Measurements from ENCODE around the gene TMED6.
"Not testable (repeated sequence)": the region's sequence is repeated elsewhere in the genome, so short reads cannot be mapped to it uniquely, and the experiment has no call there.

TMED6 gene

DNA sequence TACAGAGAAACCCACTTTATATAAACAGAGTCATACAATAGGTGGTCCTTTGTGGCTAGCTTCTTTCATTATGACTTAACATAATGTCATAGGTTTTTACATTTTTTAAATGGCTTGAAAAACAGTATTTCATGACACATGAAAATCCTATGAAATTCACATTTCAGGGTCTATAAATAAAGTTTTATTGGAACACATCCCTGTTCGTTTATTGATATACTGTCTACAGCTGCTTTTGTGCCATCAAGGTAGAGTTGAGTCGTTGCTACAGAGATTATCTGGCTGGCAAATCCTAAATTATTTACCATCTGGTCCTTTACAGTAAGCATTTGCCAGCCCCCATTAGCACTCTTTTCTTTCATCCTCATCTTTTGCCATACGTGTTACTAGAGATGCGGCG lies 38.1 kb downstream of the TMED6 start:
- H3K27ac Mint-ChIP-seq: no peak overlapping the region

GRCh38 chr16:69311533-69312387 lies 39.8 kb downstream of the TMED6 start:
- Mint-ChIP-seq H3K9me3 (no peaks in the 10 kb centered on the region), H3K4me3 (peak overlapping the region; percentile 100), H3K27me3 (ENCODE audit: low read depth) (no peaks in the 10 kb centered on the region), H3K27ac (peak overlapping the region; percentile 97), H3K4me1 (ENCODE audit: low read depth) (peaks cover 18% of the 10 kb centered on the region), H3K36me3 (ENCODE audit: low read depth) (peaks cover 33% of the 10 kb centered on the region)
- no peak for DNase-seq (ENCODE audit: low spot score)

More for the DNA sequence above, 38.1 kb downstream of the TMED6 start:
- peak overlapping the region; percentile 36 for H3K4me3 Mint-ChIP-seq
- no peaks in the 10 kb centered on the region for H3K9me3 Mint-ChIP-seq
- peaks cover 37% of the 10 kb centered on the region for H3K36me3 Mint-ChIP-seq (ENCODE audit: low read depth)
- no peaks in the 10 kb centered on the region for H3K27me3 Mint-ChIP-seq (ENCODE audit: low read depth)
- no peak for DNase-seq (ENCODE audit: low spot score)
- H3K4me1 Mint-ChIP-seq (ENCODE audit: low read depth): peaks cover 13% of the 10 kb centered on the region

DNA sequence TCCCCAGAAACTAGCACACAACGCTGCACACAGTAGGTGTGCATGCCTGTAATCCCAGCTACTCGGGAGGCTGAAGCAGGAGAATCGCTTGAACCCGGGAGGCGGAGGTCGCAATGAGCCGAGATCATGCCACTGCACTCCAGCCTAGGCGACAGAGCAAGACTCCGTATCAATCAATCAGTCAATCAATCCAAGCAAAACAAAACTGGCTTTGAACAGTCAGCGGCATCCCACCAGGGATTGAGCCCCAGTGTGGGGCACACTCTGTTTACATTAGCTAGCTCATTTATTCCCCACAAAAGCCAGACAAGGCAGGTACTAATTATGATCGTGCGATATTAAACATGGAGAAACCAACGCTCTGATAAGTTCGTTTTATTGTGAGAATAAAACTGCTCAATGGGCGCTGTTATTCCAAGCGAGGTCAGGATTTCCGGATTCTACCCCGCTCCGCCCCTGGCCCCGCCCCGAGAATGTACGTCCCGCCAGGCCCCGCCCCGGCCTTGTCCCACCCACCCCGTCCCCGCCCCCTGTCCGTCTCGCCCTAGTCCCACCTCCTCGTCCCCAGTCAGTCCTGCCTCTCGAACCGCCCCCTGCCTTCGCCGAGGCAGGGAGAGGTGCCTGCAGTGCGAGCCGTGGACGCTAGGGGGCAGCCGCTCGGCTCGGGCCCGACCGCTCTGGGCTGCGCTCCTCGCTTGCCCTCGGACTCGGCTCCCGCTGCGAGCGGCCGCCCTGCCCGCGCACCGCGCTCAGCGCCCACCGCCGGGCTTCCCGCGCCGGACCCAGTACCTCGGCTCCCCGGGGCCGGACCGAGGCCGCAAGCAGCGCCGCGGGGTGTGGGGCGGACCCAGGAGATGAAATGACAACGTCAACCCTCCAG lies 40.7 kb downstream of the TMED6 start, which contains the start of gene VPS4A:
VPS4A (plus strand) TSS at position 698 of the 880 bp plus-strand sequence; CDS start at position 860, 162 bp downstream.
- H3K27ac Mint-ChIP-seq: peak within 1 kb of the TSS; percentile 97
- H3K4me1 Mint-ChIP-seq (ENCODE audit: low read depth): peaks cover 18% of the 10 kb centered on the region
- peak; percentile 96 for DNase-seq (ENCODE audit: low spot score)
- peak within 1 kb of the TSS; percentile 100 for H3K4me3 Mint-ChIP-seq
- no peaks in the 10 kb centered on the region for H3K27me3 Mint-ChIP-seq (ENCODE audit: low read depth)
- peaks cover 27% of the 10 kb centered on the region for H3K36me3 Mint-ChIP-seq (ENCODE audit: low read depth)
- no peaks in the 10 kb centered on the region for H3K9me3 Mint-ChIP-seq

DNA sequence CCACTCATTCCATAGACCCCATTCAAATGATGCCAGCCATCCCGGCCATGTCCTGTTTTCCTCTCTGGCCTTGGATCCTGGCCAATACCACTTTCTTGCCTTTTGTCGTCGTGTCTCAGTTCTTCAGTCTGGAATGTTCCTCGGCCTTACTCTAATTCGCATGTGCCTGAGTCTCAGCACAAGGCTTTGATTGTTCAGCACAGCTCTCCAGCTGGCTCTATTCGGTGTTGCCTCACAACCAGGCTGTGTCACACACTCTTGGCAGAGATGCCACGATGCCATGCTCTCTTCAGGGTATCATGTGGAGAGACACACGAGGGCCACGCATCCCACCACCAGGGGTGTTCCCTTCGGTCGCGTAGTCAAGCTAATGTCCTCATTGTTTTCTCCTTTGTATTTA lies 42.3 kb downstream of the TMED6 start:
- Mint-ChIP-seq H3K4me1 (ENCODE audit: low read depth) (peaks cover 18% of the 10 kb centered on the region), H3K9me3 (no peaks in the 10 kb centered on the region), H3K36me3 (ENCODE audit: low read depth) (peaks cover 23% of the 10 kb centered on the region), H3K4me3 (no peak overlapping the region), H3K27ac (no peak overlapping the region), H3K27me3 (ENCODE audit: low read depth) (no peaks in the 10 kb centered on the region)
- DNase-seq (ENCODE audit: low spot score): no peak

DNA sequence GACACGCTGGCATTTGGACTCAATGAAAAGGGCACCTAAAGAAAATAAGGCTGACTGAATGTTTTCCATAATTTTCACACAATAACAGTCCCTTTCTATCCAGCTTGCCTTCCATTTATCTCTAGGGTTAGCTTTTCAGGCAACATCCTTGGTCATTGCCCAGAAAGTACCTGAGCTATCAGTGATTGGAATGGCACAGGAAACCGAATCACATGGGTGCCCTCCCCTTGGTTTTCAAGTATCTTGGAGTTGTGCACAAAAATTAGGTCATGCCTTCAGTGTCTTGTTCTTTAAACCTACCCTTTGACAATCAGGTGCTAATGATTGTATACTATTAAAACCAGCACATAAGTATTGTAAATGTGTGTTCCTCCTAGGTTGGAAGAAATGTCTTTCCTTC lies 43.7 kb downstream of the TMED6 start:
- Mint-ChIP-seq H3K4me1 (ENCODE audit: low read depth) (peaks cover 14% of the 10 kb centered on the region), H3K36me3 (ENCODE audit: low read depth) (peaks cover 18% of the 10 kb centered on the region), H3K27ac (no peak overlapping the region), H3K27me3 (ENCODE audit: low read depth) (no peaks in the 10 kb centered on the region), H3K9me3 (no peaks in the 10 kb centered on the region), H3K4me3 (no peak overlapping the region)
- no peak for DNase-seq (ENCODE audit: low spot score)

DNA sequence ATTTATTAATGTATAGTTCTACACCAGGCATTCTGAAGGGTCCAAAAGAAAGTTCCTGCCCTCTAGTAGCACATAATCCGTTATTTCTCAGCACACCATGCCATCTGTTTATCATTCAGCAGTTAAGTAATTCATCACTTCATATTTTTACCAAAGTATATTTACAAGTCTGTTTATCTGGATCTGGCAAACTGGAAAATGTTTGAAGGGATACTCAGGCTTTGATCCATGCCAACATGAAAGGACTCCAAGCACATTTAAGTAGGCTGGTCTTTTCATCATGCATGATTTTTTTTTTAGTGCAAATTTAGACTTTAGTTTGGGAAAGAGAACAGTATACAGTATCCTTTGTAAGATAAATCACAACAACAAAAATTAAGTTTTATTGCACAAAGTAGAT lies 44.5 kb downstream of the TMED6 start:
- Mint-ChIP-seq H3K36me3 (ENCODE audit: low read depth) (peaks cover 17% of the 10 kb centered on the region), H3K9me3 (no peaks in the 10 kb centered on the region), H3K27me3 (ENCODE audit: low read depth) (no peaks in the 10 kb centered on the region), H3K27ac (no peak overlapping the region), H3K4me1 (ENCODE audit: low read depth) (peaks cover 12% of the 10 kb centered on the region), H3K4me3 (no peak overlapping the region)
- no peak for DNase-seq (ENCODE audit: low spot score)

DNA sequence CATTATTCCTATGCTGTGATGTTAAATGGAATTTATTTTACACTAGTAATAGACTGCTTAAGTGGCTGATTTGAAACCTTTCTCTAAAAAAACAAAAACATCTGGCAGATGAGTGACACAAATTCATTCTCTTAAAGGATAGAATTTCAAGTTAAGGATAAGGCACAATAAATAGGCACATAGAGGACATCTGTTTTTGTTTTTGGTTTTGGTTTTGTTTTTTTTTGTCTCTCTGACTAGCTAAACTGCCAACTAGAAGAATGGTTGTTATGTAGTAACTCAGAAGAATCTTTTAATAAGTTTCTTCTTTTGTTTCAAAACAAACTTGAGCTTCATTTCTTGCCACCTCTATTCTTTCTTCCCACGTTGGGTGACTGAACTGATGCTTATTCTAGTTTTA lies 45.6 kb downstream of the TMED6 start:
- no peaks in the 10 kb centered on the region for H3K27me3 Mint-ChIP-seq (ENCODE audit: low read depth)
- H3K4me1 Mint-ChIP-seq (ENCODE audit: low read depth): peaks cover 8% of the 10 kb centered on the region
- H3K4me3 Mint-ChIP-seq: no peak overlapping the region
- peaks cover 16% of the 10 kb centered on the region for H3K36me3 Mint-ChIP-seq (ENCODE audit: low read depth)
- H3K9me3 Mint-ChIP-seq: no peaks in the 10 kb centered on the region
- no peak for DNase-seq (ENCODE audit: low spot score)
- no peak overlapping the region for H3K27ac Mint-ChIP-seq

- H3K9me3 Mint-ChIP-seq: no peaks in the 10 kb centered on the region
- no peak overlapping the region for H3K4me3 Mint-ChIP-seq
- DNase-seq (ENCODE audit: low spot score): no peak
- peaks cover 17% of the 10 kb centered on the region for H3K36me3 Mint-ChIP-seq (ENCODE audit: low read depth)
- no peak overlapping the region for H3K27ac Mint-ChIP-seq
- peaks cover 2% of the 10 kb centered on the region for H3K4me1 Mint-ChIP-seq (ENCODE audit: low read depth)
- H3K27me3 Mint-ChIP-seq (ENCODE audit: low read depth): no peaks in the 10 kb centered on the region
Observed at GRCh38 chr16:69302301-69302700, 49.3 kb downstream of the TMED6 start.

GRCh38 chr16:69301861-69302260 lies 49.7 kb downstream of the TMED6 start:
- H3K9me3 Mint-ChIP-seq: no peaks in the 10 kb centered on the region
- no peak overlapping the region for H3K4me3 Mint-ChIP-seq
- peaks cover 2% of the 10 kb centered on the region for H3K4me1 Mint-ChIP-seq (ENCODE audit: low read depth)
- H3K27me3 Mint-ChIP-seq (ENCODE audit: low read depth): no peaks in the 10 kb centered on the region
- no peak for DNase-seq (ENCODE audit: low spot score)
- no peak overlapping the region for H3K27ac Mint-ChIP-seq
- peaks cover 17% of the 10 kb centered on the region for H3K36me3 Mint-ChIP-seq (ENCODE audit: low read depth)

- peaks cover 2% of the 10 kb centered on the region for H3K4me1 Mint-ChIP-seq (ENCODE audit: low read depth)
- H3K36me3 Mint-ChIP-seq (ENCODE audit: low read depth): peaks cover 19% of the 10 kb centered on the region
- no peak overlapping the region for H3K4me3 Mint-ChIP-seq
- no peak overlapping the region for H3K27ac Mint-ChIP-seq
- H3K9me3 Mint-ChIP-seq: no peaks in the 10 kb centered on the region
- DNase-seq (ENCODE audit: low spot score): no peak
- no peaks in the 10 kb centered on the region for H3K27me3 Mint-ChIP-seq (ENCODE audit: low read depth)
Observed at GRCh38 chr16:69301187-69301586, 50.4 kb downstream of the TMED6 start.

DNA sequence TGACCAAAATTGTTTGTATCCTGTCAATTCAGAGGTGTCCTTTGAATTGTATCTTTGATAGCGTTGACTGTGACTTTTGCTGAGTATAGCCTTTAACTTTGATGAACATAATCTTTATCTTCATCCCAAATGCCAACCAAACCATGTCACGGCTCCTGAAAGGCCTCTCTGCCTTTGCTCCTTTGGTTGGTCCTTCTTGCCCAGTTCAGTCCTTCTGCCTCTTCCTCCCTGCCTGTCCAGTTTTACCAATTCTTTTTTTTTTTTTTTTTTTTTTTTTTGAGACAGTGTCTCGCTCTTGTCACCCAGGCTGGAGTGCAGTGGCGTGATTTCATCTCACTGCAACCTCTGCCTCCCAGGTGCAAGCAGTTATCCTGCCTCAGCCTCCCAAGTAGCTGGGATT lies 53.3 kb downstream of the TMED6 start:
- peaks cover under 1% of the 10 kb centered on the region for H3K4me1 Mint-ChIP-seq (ENCODE audit: low read depth)
- H3K9me3 Mint-ChIP-seq: no peaks in the 10 kb centered on the region
- H3K36me3 Mint-ChIP-seq (ENCODE audit: low read depth): peaks cover 14% of the 10 kb centered on the region
- H3K27me3 Mint-ChIP-seq (ENCODE audit: low read depth): no peaks in the 10 kb centered on the region
- no peak overlapping the region for H3K4me3 Mint-ChIP-seq
- no peak for DNase-seq (ENCODE audit: low spot score)
- H3K27ac Mint-ChIP-seq: no peak overlapping the region

DNA sequence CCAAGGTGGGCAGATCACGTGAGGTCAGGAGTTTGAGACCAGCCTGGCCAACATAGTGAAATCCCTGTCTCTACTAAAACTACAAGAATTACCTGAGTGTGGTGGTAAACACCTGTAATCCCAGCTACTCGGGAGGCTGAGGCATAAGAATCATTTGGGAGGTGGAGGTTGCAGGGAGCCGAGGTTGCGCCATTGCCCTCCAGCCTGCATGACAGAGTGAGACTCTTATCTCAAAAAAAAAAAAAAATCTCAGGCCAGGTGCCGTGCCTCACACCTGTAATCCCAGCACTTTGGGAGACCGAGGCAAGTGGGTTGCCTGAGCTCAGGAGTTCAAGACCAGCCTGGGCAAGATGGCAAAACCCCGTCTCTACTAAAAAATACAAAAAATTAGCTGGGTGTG lies 54.8 kb downstream of the TMED6 start:
- H3K9me3 Mint-ChIP-seq; DNase-seq (ENCODE audit: low spot score); H3K27me3 Mint-ChIP-seq (ENCODE audit: low read depth); H3K27ac Mint-ChIP-seq; H3K4me3 Mint-ChIP-seq; H3K4me1 Mint-ChIP-seq (ENCODE audit: low read depth): not testable (repeated sequence)
- peaks cover 12% of the 10 kb centered on the region for H3K36me3 Mint-ChIP-seq (ENCODE audit: low read depth)

DNA sequence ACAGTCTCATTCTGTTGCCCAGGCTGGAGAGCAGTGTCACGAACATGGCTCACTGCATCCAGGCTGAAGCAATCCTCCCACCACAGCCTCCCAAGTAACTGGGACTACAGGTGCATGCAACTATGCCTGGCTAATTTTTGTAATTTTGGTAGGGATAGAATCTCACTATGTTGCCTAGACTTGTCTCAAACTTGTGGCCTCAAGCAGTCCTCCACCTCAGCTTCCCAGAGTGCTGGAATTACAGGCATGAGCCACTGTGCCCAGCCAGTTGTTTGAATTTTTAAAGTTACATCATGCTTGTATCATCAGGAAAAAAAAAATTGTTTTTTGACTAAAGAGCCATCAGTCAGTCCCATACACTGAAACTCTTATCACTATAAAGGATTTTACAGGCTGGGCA lies 57.5 kb downstream of the TMED6 start:
- no peak overlapping the region for H3K27ac Mint-ChIP-seq
- no peaks in the 10 kb centered on the region for H3K4me1 Mint-ChIP-seq (ENCODE audit: low read depth)

DNA sequence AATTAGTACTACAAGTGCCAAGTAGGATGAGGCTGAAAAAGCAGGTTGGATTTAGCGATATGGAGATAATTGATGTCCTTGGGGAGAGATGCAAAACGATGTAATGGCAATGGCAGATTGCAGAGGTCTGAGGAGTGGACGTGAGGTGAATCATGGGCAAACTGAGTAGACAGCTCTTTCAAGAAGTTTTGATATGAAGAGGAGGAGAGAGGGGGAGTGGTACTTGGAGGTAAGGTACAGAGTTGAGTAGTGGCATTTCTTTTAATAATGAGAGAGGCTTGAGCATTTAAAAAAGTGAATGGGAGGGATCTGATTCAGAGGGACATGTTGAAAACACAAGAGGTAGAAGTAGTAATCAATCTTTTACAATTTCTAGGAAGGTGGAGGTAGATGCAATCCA lies 58.2 kb downstream of the TMED6 start:
- DNase-seq (ENCODE audit: low spot score): no peak
- no peak overlapping the region for H3K27ac Mint-ChIP-seq
- no peaks in the 10 kb centered on the region for H3K27me3 Mint-ChIP-seq (ENCODE audit: low read depth)
- H3K4me1 Mint-ChIP-seq (ENCODE audit: low read depth): no peaks in the 10 kb centered on the region
- no peak overlapping the region for H3K4me3 Mint-ChIP-seq
- peaks cover 2% of the 10 kb centered on the region for H3K36me3 Mint-ChIP-seq (ENCODE audit: low read depth)
- H3K9me3 Mint-ChIP-seq: no peaks in the 10 kb centered on the region

More for the DNA sequence above, 57.5 kb downstream of the TMED6 start:
- no peak for DNase-seq (ENCODE audit: low spot score)
- no peaks in the 10 kb centered on the region for H3K27me3 Mint-ChIP-seq (ENCODE audit: low read depth)
- H3K36me3 Mint-ChIP-seq (ENCODE audit: low read depth): peaks cover 2% of the 10 kb centered on the region
- no peaks in the 10 kb centered on the region for H3K9me3 Mint-ChIP-seq
- H3K4me3 Mint-ChIP-seq: no peak overlapping the region

Measured in T-helper 2 cell treated with Interferon-gamma antibody and Interleukin-4, amounts not matched to agents 5 μg/mL and 100 μg/mL, for 36 hours (primary cell).